Gastrocnemius medialis (tissue), 4 donors: ENCODE data around the gene ALKBH7.

Experiments used
- CTCF ChIP-seq, 5 experiments: fragments of 450-650 bp in 3 of 5; fragments of 200-600 bp in 2 of 5; sonication (generic) in 2 of 5; IDR thresholded peaks in 4 of 5; conservative IDR thresholded peaks in 1 of 5; 1 replicate in 4 of 5; 2 replicates in 1 of 5; pipeline ENCODE4 v1.5.1; 2016 to 2019; ENCODE audit warnings: antibody characterized with exemption in 5 of 5, mild to moderate bottlenecking in 3 of 5, moderate library complexity in 3 of 5
- POLR2A ChIP-seq, 2 donors: fragments of 450-650 bp; IDR thresholded peaks; one replicate each; pipeline ENCODE4 v1.6.1; 2017; ENCODE audit warnings: antibody characterized with exemption in 2 of 2, mild to moderate bottlenecking in 2 of 2, moderate library complexity in 2 of 2

DNA sequence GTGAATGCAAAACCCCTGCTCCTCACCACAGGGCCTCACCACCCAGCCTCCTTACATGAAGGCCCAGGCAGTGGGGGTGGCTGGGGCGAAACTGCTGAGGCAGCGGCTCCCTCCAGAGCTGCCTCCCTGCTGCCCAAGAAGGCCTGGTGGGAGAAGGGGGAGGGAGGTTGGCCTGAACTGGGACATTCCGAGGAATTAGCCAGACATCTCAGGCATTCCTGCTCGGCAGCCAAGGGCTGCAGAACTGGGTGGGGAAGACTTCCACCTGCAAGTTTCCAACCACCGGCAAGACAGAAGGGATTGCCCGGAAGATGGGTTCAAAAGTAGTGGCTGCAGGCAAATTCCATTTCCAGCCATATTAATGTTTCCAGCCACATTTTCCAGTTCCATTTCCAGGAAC is 5.4 kb downstream of the ALKBH7 start:
- TF ChIP-seq CTCF (IDR thresholded peaks at IDR 0.05 in 4 of 5, conservative IDR thresholded peaks at IDR 0.05 in 1 of 5) (no peak), POLR2A (IDR thresholded peaks at IDR 0.05) (no peak)
